ENCODE measurements around the gene ACOX3.

DNA sequence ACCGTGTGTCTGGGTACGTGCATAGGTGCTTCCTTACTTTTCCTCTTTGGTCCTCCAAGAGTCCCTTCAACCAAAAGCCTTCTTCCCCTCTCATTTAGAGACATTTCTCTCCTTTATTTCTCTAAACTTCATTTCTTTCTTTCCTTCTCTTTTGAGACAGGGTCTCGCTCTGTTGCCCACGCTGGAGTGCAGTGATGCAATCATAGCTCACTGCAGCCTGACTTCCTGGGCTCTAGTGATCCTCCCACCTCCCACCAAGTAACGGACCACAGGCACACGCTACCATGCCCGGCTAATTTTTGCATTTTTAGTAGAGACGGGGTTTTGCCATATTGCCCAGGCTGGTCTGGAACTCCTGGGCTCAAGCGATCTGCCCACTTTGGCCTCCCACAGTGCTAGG is 42.2 kb downstream of the ACOX3 start:
- TF ChIP-seq POLR2A (IDR thresholded peaks at IDR 0.05; ENCODE audit: low read length) = no peak
- no peak for TF ChIP-seq GATA1 (IDR thresholded peaks at IDR 0.05; ENCODE audit: low read depth, low read length)

Measured in erythroblast (primary cell).